ENCODE measurements around the gene STPG2. TPM values are rescaled to one million over a fixed set of nuclear protein-coding genes. Genes with fewer than 3 reads are reported as not detected.

Gene STPG2
- total RNA-seq, 2 donors from 2014 or later: 0.77 to 1.1 TPM

DNA sequence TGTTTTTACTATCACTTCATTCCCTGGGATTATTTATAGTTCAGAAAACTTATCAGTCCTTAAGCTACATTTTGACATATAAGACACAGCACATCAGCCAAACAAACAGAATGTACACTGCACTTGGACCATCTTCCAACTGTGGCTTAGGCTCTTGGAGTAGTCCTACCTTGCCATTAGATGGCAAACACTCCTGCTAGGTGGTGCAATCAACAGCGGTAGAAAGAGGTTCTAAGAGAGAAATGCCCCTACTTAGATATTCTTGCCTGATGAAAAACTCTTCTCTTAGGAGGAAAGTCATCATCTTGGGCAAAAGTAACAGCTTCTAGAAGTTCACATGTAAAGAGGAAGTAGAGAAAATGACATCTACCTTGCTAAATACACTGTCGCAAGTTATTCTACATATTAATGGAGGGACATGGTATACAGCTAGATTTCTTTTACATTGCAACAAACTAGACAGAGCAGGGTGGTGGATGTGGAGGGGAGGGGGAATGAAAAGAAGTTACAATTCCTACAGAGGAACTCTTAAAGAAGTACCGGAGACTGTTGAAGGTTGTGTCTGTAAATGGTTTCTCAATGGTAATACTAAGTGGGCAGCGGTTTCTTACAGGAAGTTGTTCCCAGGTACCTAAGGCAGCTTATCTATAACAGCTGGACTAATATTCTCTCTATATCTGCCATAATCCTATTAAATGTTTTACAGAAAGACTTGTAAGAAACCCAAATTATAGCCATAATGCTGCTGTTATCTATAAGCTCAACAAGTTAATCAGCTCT, 8.1 kb upstream of the STPG2 start:
- intact Hi-C loops (cut with DNase I): no loop called here
- TF ChIP-seq, protein P1, sequence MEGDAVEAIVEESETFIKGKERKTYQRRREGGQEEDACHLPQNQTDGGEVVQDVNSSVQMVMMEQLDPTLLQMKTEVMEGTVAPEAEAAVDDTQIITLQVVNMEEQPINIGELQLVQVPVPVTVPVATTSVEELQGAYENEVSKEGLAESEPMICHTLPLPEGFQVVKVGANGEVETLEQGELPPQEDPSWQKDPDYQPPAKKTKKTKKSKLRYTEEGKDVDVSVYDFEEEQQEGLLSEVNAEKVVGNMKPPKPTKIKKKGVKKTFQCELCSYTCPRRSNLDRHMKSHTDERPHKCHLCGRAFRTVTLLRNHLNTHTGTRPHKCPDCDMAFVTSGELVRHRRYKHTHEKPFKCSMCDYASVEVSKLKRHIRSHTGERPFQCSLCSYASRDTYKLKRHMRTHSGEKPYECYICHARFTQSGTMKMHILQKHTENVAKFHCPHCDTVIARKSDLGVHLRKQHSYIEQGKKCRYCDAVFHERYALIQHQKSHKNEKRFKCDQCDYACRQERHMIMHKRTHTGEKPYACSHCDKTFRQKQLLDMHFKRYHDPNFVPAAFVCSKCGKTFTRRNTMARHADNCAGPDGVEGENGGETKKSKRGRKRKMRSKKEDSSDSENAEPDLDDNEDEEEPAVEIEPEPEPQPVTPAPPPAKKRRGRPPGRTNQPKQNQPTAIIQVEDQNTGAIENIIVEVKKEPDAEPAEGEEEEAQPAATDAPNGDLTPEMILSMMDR (IDR thresholded peaks at IDR 0.05): no peak
- TF ChIP-seq POLR2AphosphoS5 (IDR thresholded peaks at IDR 0.05) (no peak), POLR2A (IDR thresholded peaks at IDR 0.05) (no peak)
- 76% methylated on average over 4 of the region's 4 CpGs for WGBS
- H3K4me1 ChIP-seq (replicated peaks): no peaks in the 10 kb centered on the region
- no peaks in the 10 kb centered on the region for H3K27me3 ChIP-seq (replicated peaks; ENCODE audit: insufficient read depth)
- H3K9me3 ChIP-seq: no peaks in the 10 kb centered on the region
- no peaks in the 10 kb centered on the region for H3K36me3 ChIP-seq
- no peak overlapping the region for H3K27ac ChIP-seq
- no peak overlapping the region for H3K4me3 ChIP-seq
- DNase-seq (ENCODE audit: low spot score): no peak

DNA sequence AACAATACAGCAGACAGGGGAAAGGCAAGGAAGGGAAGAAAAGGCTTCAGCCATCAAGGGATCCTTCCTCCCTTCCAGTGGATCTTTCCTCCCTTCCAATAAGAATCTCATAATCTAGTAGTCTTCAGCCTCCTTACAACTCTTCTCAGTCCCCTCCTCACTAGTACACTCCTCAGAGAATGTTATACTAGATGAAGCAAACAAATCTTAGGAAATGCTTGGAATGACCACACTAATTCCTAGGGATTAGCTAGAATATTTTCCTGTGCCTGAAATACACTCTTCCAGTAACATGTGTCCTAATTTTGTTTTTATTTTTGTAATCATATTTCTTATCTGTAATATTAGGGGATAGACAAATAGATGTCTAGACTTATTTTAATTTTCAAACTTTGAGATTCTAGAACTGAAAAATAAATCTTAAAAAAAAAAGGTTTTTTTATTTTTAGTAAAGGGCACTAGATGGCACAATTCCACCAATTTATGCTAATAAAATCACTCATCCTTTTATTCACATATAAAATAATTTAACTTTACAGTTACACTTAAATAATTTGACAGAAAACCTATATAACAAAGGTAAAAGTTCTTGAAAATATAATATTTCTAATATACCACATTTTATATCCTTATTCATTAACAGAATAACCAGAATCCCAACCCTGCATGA, 7.0 kb upstream of the STPG2 start:
- no peak for DNase-seq (ENCODE audit: low spot score)

DNA sequence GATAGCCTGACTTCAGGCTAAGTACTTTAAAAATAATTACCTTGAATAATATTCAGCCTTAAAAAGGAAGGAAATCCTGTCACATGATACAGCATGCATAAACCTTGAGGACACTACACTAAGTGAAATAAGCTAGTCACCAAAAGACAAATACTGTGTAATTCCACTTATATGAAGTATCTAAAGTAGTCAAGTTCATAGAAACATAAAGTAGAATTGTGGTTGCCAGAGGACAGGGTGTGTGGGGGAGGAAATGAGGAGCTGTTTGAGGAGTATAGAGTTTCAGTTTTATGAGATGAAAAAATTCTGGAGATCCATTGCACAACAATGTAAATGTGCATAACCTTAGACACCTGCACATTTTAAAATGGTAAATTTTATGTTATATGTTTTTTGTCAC, 5.6 kb upstream of the STPG2 start:
- Histone ChIP-seq H3K9me3 (no peaks in the 10 kb centered on the region), H3K27ac (no peak overlapping the region), H3K36me3 (no peaks in the 10 kb centered on the region), H3K4me1 (replicated peaks) (no peaks in the 10 kb centered on the region), H3K27me3 (replicated peaks; ENCODE audit: insufficient read depth) (no peaks in the 10 kb centered on the region), H3K4me3 (no peak overlapping the region)
- DNase-seq (ENCODE audit: low spot score): no peak
- TF ChIP-seq, protein P1 (IDR thresholded peaks at IDR 0.05): no peak
- no peak for TF ChIP-seq POLR2AphosphoS5 (IDR thresholded peaks at IDR 0.05)
- no peak for TF ChIP-seq POLR2A (IDR thresholded peaks at IDR 0.05)
- intact Hi-C loops (cut with DNase I): no loop called here

More for the DNA sequence above, 7.0 kb upstream of the STPG2 start:
- Histone ChIP-seq H3K4me1 (replicated peaks) (no peaks in the 10 kb centered on the region), H3K27ac (no peak overlapping the region), H3K27me3 (replicated peaks; ENCODE audit: insufficient read depth) (no peaks in the 10 kb centered on the region), H3K9me3 (no peaks in the 10 kb centered on the region), H3K4me3 (no peak overlapping the region), H3K36me3 (no peaks in the 10 kb centered on the region)
- TF ChIP-seq, protein P1 (IDR thresholded peaks at IDR 0.05): no peak
- no peak for TF ChIP-seq POLR2AphosphoS5 (IDR thresholded peaks at IDR 0.05)
- TF ChIP-seq POLR2A (IDR thresholded peaks at IDR 0.05): no peak
- intact Hi-C loops (cut with DNase I): no loop called here

DNA sequence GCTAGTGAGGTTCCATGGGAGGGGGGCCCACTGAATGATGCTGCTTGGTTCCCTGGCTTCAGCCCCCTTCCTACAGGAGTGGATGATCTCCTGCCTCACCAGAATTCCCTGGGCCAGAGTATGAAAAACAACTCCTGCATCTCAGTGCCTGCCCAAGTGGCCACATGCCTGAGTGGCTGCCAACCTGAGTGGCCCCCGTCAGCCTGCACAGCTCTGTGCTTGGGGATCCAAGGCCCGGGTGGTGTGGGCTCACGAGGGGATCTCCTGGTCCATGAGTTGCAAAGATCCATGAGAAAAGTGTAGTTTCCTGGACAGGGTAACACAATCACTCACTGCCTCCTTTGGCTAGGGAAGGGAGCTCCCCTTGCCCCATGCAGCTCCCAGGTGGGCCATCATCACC, 17.1 kb downstream of the STPG2 start:
- no peaks in the 10 kb centered on the region for H3K27me3 ChIP-seq (replicated peaks; ENCODE audit: insufficient read depth)
- H3K9me3 ChIP-seq: no peaks in the 10 kb centered on the region
- no peaks in the 10 kb centered on the region for H3K4me1 ChIP-seq (replicated peaks)
- intact Hi-C loops (cut with DNase I): no loop called here
- WGBS: 70% methylated on average over 3 of the region's 3 CpGs
- H3K27ac ChIP-seq: no peak overlapping the region
- no peaks in the 10 kb centered on the region for H3K36me3 ChIP-seq
- no peak for DNase-seq (ENCODE audit: low spot score)
- no peak overlapping the region for H3K4me3 ChIP-seq
- TF ChIP-seq, protein P1 (IDR thresholded peaks at IDR 0.05): no peak
- TF ChIP-seq POLR2A (IDR thresholded peaks at IDR 0.05): no peak
- TF ChIP-seq POLR2AphosphoS5 (IDR thresholded peaks at IDR 0.05): no peak

DNA sequence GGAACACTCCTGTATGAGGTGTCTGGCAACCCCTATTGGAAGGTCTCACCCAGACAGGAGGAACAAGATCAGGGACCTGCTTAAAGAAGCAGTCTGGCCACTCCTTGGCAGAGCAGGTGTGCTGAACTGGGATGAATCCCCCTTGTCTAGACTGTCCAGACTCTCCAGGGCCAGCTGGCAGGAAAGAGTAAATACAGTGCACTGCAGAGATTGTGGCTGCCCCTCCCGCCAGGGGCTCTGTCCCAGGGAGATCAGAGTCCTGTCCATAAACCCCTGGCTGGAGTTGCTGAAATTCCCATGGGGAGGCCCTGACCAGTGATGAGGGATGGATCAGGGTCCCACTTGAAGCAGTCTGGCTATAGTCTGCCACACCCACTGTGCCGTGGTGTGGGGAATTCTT, 17.7 kb downstream of the STPG2 start:
- 75% methylated on average over 2 of the region's 2 CpGs for WGBS
- Histone ChIP-seq H3K27me3 (replicated peaks; ENCODE audit: insufficient read depth) (no peaks in the 10 kb centered on the region), H3K4me1 (replicated peaks) (no peaks in the 10 kb centered on the region), H3K9me3 (no peaks in the 10 kb centered on the region), H3K4me3 (no peak overlapping the region), H3K27ac (no peak overlapping the region), H3K36me3 (no peaks in the 10 kb centered on the region)
- intact Hi-C loops (cut with DNase I): no loop called here
- no peak for TF ChIP-seq POLR2A (IDR thresholded peaks at IDR 0.05)
- TF ChIP-seq, protein P1 (IDR thresholded peaks at IDR 0.05): no peak
- TF ChIP-seq POLR2AphosphoS5 (IDR thresholded peaks at IDR 0.05): no peak
- no peak for DNase-seq (ENCODE audit: low spot score)

All from prostate gland (tissue), 2 donors.